Esophagus muscularis mucosa (tissue), 3 donors: ENCODE data around the gene LY6G6D.

Experiments used
- POLR2A ChIP-seq: fragments of 450-650 bp; IDR thresholded peaks from one replicate; pipeline ENCODE4 v1.6.1; 2017; ENCODE audit warnings: antibody characterized with exemption, moderate library complexity, mild to moderate bottlenecking, low read depth
- POLR2AphosphoS5 ChIP-seq, 2 donors: sonication (generic); formaldehyde crosslinking; IDR thresholded peaks; one replicate each; pipeline ENCODE4 v1.6.1; 2017; ENCODE audit warnings: antibody characterized with exemption in 2 of 2
- TF ChIP-seq, protein P1 (sequence below), 3 experiments: fragments of 200-600 bp in 2 of 3; fragments of 450-650 bp in 1 of 3; sonication (generic) in 2 of 3; IDR thresholded peaks; one replicate each; pipeline ENCODE4 v1.5.1; 2017 to 2019; ENCODE audit warnings: antibody characterized with exemption in 3 of 3, mild to moderate bottlenecking in 2 of 3, moderate library complexity in 1 of 3

DNA sequence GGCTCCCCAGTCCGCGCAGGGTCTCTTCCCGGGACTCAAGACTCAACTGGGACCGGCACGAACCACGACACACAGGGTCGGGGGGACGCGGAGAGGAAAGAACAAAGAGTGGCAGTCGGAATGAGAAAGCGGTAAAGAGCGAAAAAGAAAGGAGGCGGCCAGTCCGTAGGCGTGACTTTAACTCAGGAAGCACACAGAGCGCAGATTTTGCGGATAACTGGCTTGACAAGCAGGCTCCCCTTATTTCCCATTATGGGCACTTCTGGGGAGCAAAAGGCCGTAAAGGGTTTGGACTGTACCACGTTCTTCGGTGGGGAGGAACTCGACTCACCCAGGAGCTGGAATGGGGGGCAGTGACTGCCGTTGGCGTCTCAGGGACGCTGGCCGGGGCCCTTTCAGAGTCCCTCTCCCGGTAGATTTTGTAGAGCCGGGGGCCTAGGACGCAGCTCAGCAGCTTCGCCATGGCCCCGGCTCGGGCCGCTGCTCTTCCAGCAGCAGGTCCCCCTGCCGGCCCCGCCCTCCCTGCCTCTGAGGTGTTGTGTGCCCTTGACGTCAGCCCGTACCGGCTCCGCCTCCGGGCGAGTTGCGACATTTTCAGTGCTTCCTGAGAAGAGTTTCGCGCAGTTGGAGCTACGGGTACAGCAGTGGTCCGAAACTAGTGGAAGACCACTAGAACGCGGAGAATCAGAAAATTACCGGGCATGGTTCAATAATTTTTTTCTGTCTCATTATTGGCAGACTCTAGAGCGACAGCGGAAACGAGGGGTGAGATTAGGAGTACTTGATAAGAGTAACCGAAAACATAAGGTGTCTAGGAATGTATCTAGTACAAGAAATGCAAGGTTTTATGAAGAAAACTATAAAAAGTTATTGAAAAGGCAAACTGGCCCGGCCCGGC, 12.1 kb upstream of the LY6G6D start, which contains the start of gene ABHD16A:
- TF ChIP-seq POLR2AphosphoS5 (IDR thresholded peaks at IDR 0.05) (peak; percentile 99 to 100), POLR2A (peak; percentile 99)
- TF ChIP-seq, protein P1, sequence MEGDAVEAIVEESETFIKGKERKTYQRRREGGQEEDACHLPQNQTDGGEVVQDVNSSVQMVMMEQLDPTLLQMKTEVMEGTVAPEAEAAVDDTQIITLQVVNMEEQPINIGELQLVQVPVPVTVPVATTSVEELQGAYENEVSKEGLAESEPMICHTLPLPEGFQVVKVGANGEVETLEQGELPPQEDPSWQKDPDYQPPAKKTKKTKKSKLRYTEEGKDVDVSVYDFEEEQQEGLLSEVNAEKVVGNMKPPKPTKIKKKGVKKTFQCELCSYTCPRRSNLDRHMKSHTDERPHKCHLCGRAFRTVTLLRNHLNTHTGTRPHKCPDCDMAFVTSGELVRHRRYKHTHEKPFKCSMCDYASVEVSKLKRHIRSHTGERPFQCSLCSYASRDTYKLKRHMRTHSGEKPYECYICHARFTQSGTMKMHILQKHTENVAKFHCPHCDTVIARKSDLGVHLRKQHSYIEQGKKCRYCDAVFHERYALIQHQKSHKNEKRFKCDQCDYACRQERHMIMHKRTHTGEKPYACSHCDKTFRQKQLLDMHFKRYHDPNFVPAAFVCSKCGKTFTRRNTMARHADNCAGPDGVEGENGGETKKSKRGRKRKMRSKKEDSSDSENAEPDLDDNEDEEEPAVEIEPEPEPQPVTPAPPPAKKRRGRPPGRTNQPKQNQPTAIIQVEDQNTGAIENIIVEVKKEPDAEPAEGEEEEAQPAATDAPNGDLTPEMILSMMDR (IDR thresholded peaks at IDR 0.05), result peak in 1 of 3 experiments; percentile 20
